ENCODE results near the gene BAHCC1. TPM values are rescaled to one million over a fixed set of nuclear protein-coding genes. Genes with fewer than 3 reads are reported as not detected.

The BAHCC1 gene
- total and polyA plus RNA-seq, 10 of the 15 experiments (the other 5 are each of a cell fraction or from before 2014, with no cell fraction given) = 0.03 to 0.14 (median 0.11) TPM; not detected in 6

DNA sequence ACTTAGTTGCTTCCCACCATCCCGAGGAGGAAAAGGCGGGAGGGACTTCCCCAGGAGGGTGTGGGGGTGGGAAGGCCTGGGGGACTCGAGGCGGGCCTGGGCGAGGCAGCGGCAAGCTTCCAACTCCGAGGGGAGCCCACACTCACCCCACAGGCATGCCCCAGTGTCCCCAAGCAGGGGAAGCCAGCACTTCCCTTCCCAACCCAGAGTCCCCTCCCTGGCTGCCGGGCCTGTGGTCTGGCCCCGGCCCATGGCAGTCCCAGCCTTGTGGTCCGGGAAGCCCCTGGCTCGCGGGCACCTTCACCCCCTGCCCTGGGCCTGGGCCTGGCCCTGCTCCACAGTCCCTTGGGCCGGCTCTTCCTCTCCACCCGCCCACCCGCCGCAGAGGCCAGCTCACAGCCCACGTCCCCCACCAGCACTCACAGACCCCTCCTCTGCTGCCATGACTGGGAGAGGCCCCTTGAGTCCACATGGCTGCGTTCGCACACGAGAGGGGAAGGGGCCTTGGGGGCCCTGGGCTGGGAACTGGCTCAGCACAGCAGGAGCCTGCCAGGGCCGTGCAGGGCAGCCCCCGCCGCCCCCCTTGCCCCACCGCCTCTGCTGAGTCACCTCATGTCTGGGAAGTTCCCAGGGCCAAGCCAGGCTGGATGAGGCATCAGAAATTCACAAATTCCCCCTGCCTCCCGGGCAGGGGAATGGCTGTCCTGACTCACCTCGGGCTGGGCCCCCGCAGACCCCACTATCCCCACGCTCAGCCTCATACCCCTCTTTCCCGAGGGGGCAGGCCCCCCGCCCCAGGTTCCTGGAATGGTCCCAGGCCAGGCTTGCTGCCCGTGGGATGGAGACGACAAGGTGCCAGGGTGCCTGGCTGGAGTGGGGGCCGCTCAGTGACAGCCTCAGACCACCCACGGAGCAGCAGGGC, 27.8 kb downstream of the BAHCC1 start:
- ChIA-PET CTCF (no interaction called here), POLR2A (no interaction called here), RAD21 (ENCODE audit: unreplicated experiment) (no interaction called here), SMC1A (ENCODE audit: uncharacterized antibody, unreplicated experiment) (interaction anchor here (1.0 kb wide), 1 partner anchor 11 kb away, joined by 3 read pairs; no protein-coding TSS in a partner anchor)
- H3K4me1 ChIP-seq (ENCODE audit: control insufficient read depth, insufficient read depth, low read length) = no peaks in the 10 kb centered on the region
- no peak overlapping the region for H3K4me3 ChIP-seq
- DNase-seq (ENCODE audit: low read depth, low spot score) (no peak), FAIRE-seq (no peak), ATAC-seq (peak; percentile 61)
- no peaks in the 10 kb centered on the region for H3K79me2 ChIP-seq (ENCODE audit: control insufficient read depth, insufficient read depth, low read length)
- H2AFZ ChIP-seq (ENCODE audit: control insufficient read depth, low read depth, low read length) = no peak overlapping the region
- H3K4me2 ChIP-seq (ENCODE audit: control insufficient read depth, insufficient read depth) = no peak overlapping the region
- H3K9ac ChIP-seq (ENCODE audit: control insufficient read depth, insufficient read depth, low read length) = no peak overlapping the region
- no peaks in the 10 kb centered on the region; the same call in 2 of the 3 replicates for H3K9me3 ChIP-seq (replicated peaks; ENCODE audit: control insufficient read depth, insufficient read depth, low read length)
- H4K20me1 ChIP-seq (ENCODE audit: control insufficient read depth, insufficient read depth) = no peaks in the 10 kb centered on the region
- in situ Hi-C loops (cut with MboI) = no loop called here
- no peaks in the 10 kb centered on the region for H3K36me3 ChIP-seq (ENCODE audit: control insufficient read depth in 2 of 2, insufficient read depth in 2 of 2, low read length in 1 of 2)
- no TSS peak for BruUV-seq (replicated peaks)
- WGBS (ENCODE audit: insufficient coverage, insufficient replicate concordance, low lambda C conversion rate, missing lambda C conversion rate) = 10% methylated on average over 23 of the region's 34 CpGs
- H3K27ac ChIP-seq (ENCODE audit: control insufficient read depth, insufficient read depth) = no peak overlapping the region
- H3K27me3 ChIP-seq (replicated peaks in 1 of 2; ENCODE audit: control insufficient read depth in 2 of 2, insufficient read depth in 2 of 2, low read length in 1 of 2) = peaks cover 0 to 3% of the 10 kb centered on the region in 2 experiments; a peak in 1 of 4 replicates
- intact Hi-C loops (cut with micrococcal nuclease; ENCODE audit: unreplicated experiment) = no loop called here
- TF ChIP-seq NFXL1 (IDR thresholded peaks at IDR 0.05; ENCODE audit: borderline replicate concordance) (no peak), IRF4 (IDR thresholded peaks at IDR 0.05; ENCODE audit: low read depth, low read length) (no peak), ZNF274 (IDR thresholded peaks at IDR 0.05; ENCODE audit: insufficient read depth, insufficient read length) (no peak), KDM1A (IDR thresholded peaks at IDR 0.05; ENCODE audit: borderline replicate concordance) (no peak)
- TF ChIP-seq, protein P1, sequence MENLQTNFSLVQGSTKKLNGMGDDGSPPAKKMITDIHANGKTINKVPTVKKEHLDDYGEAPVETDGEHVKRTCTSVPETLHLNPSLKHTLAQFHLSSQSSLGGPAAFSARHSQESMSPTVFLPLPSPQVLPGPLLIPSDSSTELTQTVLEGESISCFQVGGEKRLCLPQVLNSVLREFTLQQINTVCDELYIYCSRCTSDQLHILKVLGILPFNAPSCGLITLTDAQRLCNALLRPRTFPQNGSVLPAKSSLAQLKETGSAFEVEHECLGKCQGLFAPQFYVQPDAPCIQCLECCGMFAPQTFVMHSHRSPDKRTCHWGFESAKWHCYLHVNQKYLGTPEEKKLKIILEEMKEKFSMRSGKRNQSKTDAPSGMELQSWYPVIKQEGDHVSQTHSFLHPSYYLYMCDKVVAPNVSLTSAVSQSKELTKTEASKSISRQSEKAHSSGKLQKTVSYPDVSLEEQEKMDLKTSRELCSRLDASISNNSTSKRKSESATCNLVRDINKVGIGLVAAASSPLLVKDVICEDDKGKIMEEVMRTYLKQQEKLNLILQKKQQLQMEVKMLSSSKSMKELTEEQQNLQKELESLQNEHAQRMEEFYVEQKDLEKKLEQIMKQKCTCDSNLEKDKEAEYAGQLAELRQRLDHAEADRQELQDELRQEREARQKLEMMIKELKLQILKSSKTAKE (IDR thresholded peaks at IDR 0.05; ENCODE audit: low read depth, poor library complexity, severe bottlenecking) = no peak
